Measurements from ENCODE around the gene ZBED5. TPM values are rescaled to one million over a fixed set of nuclear protein-coding genes. Genes with fewer than 3 reads are reported as not detected.

The ZBED5 gene
- total and polyA plus RNA-seq, 9 of the 15 experiments (the other 6 are each of a cell fraction or from before 2014, with no cell fraction given) = 12.4 to 70.7 (median 26.8) TPM

GRCh38 chr11:10809373-10810160 lies 48.3 kb downstream of the ZBED5 start (continued):
- no peak for TF ChIP-seq ZBTB49 (CRISPR knock-in tag; IDR thresholded peaks at IDR 0.05; ENCODE audit: borderline replicate concordance)
- TF ChIP-seq NR4A1 (CRISPR knock-in tag; IDR thresholded peaks at IDR 0.05) = no peak
- peak; percentile 20; the same call in 1 of the 2 replicates for TF ChIP-seq NR4A1 (tag; IDR thresholded peaks at IDR 0.05)
- TF ChIP-seq SREBF2 (CRISPR knock-in tag; IDR thresholded peaks at IDR 0.05) = 0 out of 2 replicates have a peak, but pooled peaks have one; percentile 17
- TF ChIP-seq HNRNPH1 (optimal IDR thresholded peaks at IDR 0.05; ENCODE audit: low read depth, low read length) = no peak
- TF ChIP-seq HDAC6 (IDR thresholded peaks at IDR 0.05; ENCODE audit: low read depth, low read length) = no peak
- no peak for TF ChIP-seq FOXA1 (IDR thresholded peaks at IDR 0.05; ENCODE audit: borderline replicate concordance)
- no peak for TF ChIP-seq HMGXB4 (CRISPR knock-in tag; IDR thresholded peaks at IDR 0.05)
- TF ChIP-seq SOX6 (IDR thresholded peaks at IDR 0.05) = no peak
- TF ChIP-seq BHLHE40 (IDR thresholded peaks at IDR 0.05; ENCODE audit: low read length) = no peak
- TF ChIP-seq ATF6 (CRISPR knock-in tag; IDR thresholded peaks at IDR 0.05) = no peak
- TF ChIP-seq PCBP1 (IDR thresholded peaks at IDR 0.05; ENCODE audit: low read depth, low read length, poor library complexity, severe bottlenecking) = no peak
- no peak for TF ChIP-seq MTA3 (IDR thresholded peaks at IDR 0.05; ENCODE audit: borderline replicate concordance)
- TF ChIP-seq NBN (IDR thresholded peaks at IDR 0.05; ENCODE audit: low read depth) = no peak
- peak in 1 of 2 experiments; percentile 49; a peak in 1 of 4 replicates for TF ChIP-seq MLLT1 (IDR thresholded peaks at IDR 0.05)
- TF ChIP-seq RNF219 (CRISPR knock-in tag; IDR thresholded peaks at IDR 0.05) = no peak
